Right renal pelvis (tissue), 4 donors: ENCODE measurements around the gene TXK. TPM values are rescaled to one million over a fixed set of nuclear protein-coding genes. Genes with fewer than 3 reads are reported as not detected.

ENCODE experiments used
- DNase-seq, 4 donors: peaks; one replicate each; pipeline ENCODE4 v3.0.0-alpha.2; 2013; ENCODE audit warnings: low read depth in 4 of 4, low spot score in 3 of 4, missing footprints in 1 of 4
- polyA plus RNA-seq, 4 donors: library from polyadenylated mRNA; unstranded; fragments of 120-200 nt; gene quantifications; one replicate each; pipeline ENCODE4 v1.2.1, GENCODE V29; 2013; ENCODE audit not compliant: insufficient read length in 4 of 4

TXK gene
- polyA plus RNA-seq, 4 donors, result 1.4 to 3.4 (median 2.3) TPM

DNA sequence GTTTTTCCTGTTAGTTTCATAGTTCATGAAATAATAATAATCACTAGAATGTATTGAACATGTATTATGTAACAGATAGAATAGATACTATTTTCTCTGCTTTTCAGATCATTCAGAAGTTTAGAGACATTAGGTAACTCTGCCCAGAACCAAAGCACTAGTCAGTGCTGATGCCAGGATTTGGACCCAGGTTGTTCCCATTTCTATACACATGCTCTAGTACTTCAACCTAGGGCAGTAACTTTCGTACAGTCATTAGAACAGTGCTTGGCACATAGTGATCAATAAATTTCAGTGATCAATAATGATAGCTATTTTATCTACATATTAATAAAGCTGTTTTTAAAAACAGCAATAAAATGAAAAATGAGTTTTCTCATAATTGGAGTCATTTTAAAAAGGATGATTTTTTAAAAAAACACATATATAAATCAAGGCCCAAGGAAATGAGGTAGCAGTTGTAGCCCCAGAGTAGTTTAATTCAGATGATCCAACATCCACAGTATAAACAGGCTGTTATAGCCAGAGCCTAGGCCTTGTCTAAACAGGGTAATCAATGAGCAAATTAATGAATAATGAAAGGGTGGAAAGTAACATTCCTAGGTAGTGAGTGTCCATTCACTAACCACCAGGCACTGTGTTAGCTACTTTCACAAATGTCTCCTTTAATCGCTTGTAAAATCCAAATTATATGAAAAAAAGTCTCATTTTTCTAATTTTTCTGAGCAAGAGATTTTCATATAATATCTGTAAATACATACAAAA, 25.6 kb downstream of the TXK start:
- DNase-seq, result no peak

DNA sequence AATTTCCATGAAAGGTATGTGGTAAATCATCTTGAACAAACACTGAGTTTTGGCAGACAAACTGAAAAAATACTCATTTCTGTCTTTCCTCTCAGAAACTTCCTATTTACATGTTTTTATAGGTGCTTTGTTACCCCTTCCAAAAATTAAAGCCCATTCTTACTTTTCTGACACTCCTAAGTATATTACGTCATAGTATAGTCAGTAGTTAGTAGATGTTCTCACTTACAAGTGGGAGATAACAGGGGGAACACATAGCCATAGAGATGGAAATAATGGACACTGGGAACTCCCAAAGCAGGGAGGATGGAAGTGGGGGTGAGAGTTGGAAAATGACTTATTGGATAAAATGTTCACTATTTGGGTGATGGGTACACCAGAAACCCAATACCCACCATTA, 28.8 kb downstream of the TXK start:
- no peak for DNase-seq

DNA sequence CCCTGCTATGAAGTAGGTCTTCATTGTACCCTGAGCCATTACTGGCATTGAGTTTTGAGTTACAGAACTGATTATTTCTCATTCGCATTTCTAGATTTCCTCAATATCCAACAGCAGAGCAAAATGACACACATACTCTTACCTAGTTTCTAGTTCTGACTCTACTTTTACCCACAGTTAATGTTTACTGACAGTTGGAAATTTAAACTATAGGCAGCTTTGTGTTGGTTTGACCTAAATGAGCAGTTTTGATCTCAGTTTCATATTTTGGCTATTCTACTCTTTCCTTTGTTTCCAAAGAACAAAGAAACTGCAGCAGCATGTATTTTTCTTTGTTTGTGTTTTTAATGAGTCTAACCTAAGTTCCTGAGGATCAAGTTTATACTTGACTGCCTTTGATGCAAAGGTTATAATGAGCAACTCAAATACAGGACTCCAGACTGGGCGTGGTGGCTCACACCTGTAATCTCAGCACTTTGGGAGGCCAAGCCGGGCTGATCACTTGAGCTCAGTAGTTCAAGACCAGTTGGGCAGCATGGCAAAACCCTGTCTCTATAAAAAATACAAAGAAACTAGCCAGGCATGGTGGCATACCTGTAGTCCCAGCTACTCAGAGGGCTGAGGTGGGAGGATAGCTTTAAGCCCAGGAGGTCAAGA, 30.4 kb downstream of the TXK start:
- no peak for DNase-seq

GRCh38 chr4:48102303-48102702, 31.7 kb downstream of the TXK start:
- no peak for DNase-seq

GRCh38 chr4:48100256-48100655, 33.8 kb downstream of the TXK start:
- no peak for DNase-seq

DNA sequence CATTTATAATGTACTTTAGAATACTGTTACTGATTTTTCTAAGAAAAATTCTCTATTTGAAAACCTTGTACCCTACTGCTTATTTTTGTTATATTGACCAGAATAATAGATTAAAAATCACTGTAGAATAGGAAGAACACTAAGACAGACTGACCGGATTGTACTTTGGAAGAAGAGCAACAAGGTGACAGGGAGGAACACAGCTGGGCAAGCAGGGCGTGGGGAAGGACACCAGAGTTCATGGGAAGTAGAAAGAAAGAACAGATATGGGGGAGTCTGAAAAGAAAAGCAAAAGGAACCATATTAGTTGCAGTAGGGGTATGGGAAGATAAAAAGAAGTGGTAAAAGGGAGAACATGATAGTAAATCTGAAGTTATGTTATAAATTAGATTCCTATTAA, 38.6 kb downstream of the TXK start:
- no peak for DNase-seq

GRCh38 chr4:48093991-48094416, 40.0 kb downstream of the TXK start:
- no peak for DNase-seq

- DNase-seq, result no peak
These were observed 43.4 kb downstream of the TXK start for GRCh38 chr4:48090621-48091020.

DNA sequence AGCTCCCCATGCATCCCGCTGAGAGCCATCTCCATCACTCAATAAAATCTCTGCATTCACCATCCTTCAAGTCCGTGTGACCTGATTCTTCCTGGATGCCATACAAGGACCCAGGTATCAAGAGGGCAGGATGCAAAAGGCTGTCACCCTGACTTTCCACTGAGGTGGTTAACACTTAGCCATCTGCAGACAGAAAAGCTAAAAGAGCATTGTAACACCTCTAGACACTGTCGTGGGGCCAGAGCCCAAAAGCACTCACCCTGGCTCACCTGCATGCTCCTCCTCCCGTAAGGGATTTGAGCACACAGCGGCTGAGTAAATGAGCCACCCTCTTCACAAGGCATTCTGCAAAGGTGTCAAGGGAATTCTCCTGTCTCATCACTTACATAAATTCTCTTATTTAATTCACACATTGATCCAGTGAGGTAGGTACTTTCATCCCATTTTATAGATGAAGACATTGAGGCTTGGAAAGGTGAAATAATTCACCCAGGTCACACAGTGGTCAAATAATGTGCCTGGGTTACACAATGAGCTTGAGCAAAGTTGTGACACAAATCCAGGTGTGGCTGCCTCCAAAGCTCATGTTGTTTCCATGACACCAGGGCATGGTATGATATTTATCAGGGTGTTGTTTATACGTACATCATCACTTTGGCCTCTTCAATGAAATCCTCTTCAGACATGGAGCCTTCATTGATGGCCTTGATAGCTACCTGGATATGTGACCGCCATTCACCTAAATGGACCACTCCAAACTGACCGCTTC, 48.0 kb downstream of the TXK start:
- DNase-seq, result no peak

DNA sequence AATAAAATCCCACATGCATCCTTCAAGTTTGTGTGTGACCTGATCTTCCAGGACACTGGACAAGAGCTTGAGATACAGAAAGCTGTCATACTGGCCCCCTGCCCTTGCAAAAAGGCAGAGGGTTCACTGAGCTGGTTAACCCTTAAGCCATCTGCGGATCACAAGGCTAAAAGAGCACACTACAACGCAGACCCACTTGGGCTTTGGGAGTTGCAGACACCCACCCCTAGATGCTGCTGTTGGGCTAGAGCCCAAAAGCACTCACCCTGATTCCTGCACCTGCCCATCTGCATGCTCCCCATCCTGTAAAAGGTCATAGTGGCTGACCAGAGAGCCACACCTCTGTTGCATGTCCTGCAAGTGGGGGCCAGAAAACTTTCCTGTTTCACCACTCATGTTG, 51.1 kb downstream of the TXK start:
- no peak for DNase-seq

GRCh38 chr4:48081196-48081595, 52.9 kb downstream of the TXK start:
- DNase-seq, result no peak

- no peak for DNase-seq
These were observed 54.1 kb downstream of the TXK start for GRCh38 chr4:48079972-48080391.

GRCh38 chr4:48078862-48079655, 55.0 kb downstream of the TXK start:
- DNase-seq, result no peak

- no peak for DNase-seq
These were observed 55.6 kb downstream of the TXK start for GRCh38 chr4:48078425-48078824.

DNA sequence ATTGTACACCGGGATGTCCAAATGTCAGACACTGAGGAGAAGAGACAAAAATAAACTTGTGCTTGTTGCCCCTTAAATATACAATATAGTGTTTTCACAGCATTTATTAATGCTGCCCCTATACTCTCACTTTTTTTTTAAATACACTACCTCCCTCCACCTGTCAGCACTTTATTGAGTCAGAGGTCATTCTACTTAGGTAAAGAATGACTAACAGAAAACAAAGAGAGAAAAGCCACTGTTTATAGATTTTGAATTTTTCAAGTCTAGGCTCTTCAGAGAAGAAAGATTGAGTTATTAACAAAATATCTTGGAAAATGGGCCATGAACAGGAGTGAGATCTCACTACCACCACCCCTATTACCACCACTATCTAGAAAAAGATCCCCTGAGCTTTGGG, 59.4 kb downstream of the TXK start:
- DNase-seq, result no peak

DNA sequence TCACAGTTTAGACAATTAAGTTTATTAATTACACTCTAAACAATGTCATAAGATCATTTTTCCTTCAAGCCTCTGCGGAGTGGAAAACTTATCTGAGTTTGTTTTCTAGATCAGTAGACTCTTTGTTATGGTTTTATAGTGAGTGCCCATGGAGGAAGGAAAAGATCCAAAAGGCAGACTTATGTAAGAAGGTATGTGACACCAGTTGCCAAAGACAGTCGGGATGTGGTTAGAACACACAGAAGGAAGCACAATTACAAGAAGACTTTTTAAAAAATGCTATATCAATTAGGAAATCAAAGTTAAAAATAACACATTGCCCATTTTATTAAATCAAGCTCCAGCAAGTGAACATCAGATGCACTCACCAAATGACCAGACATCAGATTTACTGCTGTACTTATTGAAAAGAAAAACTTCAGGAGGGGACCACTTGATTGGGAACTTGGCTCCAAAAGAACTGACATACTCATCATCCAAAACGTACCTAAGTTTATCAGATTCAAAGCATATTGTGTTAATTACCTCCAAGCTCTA, 60.4 kb downstream of the TXK start:
- DNase-seq, result no peak

GRCh38 chr4:48071191-48071590, 62.9 kb downstream of the TXK start:
- no peak for DNase-seq

DNA sequence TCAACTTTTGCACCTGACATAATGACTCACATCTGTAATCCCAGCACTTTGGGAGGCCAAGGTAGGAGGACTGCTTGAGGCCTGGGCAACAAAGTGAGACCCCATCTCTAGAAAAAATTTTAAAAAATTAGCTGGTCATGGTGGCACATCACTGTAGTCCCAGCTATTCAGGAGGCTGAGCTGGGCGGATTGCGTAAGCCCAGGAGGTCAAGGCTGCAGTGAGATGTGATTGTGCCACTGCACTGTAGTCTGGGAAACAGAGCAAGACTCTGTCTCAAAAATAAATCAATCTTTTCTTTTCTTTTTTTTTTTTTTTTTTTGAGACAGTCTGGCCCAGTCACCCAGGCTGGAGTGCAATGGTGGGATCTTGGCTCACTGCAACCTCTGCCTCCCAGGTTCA, 65.0 kb downstream of the TXK start:
- DNase-seq, result no peak

DNA sequence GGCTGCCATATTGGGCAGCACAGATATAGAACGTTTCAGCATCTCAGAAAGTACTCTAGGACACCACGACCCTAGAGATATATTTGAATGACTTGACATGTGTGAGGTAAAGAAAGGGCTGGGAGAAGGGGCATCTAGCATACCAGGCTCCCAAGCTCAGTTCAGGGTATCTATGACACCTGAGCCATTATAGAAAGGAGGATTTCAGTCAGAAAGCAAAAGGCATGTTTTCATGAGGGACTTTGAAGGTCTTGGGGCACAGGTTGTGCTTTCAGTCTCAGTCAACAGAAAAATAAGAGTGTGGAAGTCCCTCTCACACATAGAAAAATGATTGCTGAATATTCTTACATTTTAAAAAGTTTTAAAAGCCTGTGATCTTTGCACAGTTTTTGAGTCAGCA, 65.9 kb downstream of the TXK start:
- DNase-seq, result no peak

DNA sequence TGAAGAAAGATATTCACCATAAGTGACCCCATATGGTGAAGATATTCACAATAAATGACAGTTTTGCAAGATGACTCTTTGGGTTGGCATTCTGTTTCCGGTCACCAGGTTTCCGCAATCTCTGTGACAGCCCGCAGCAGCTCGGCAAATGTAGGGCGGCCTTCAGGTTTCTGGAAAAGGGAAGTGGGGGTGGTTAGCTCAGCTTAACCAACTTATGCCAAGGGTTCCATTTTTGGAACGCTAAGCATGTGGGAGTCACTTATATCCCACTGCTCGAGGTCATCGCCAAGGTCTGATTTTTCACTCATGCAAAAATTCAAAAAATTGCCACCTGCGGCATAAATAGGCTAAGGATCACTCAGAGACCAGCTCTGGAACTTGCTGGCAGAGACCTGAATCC, 66.5 kb downstream of the TXK start:
- no peak for DNase-seq
